ENCODE data around the gene PARP16. TPM values are rescaled to one million over a fixed set of nuclear protein-coding genes. Genes with fewer than 3 reads are reported as not detected.

Gene PARP16
- total RNA-seq, 1 experiment from 2014 or later, result 6.1 TPM

DNA sequence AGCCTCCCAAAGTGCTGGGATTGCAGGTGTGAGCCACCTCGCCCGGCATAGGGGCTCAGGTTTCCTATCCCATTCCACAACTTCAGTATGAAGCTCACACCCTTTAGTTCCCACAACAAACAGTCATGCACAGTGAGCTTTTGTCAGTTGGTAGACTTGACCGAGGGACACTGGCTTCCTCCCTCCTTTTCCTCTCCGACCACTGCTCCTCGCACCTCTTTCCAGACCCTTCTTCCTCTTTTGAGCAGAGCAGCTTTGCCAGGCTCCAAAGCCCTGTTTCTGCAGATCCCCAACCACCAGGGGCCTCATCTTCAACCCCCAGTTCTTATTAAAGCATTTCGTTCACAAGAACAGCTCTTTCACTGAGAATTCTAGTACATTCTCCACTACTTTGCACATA, 62.7 kb downstream of the PARP16 start:
- ChIA-PET CTCF (interaction anchor here (0.8 to 1.3 kb wide), 2 partner anchors 13 to 48 kb away, joined by 3 to 4 read pairs; no protein-coding TSS in a partner anchor), POLR2A (no interaction called here)
- H3K36me3 Mint-ChIP-seq (ENCODE audit: insufficient read depth, unreplicated experiment), result no peaks in the 10 kb centered on the region
- no peaks in the 10 kb centered on the region for H3K9me3 Mint-ChIP-seq (ENCODE audit: unreplicated experiment)
- H3K27ac Mint-ChIP-seq (ENCODE audit: low read depth, unreplicated experiment), result no peak overlapping the region
- no peak overlapping the region for H3K4me3 Mint-ChIP-seq (ENCODE audit: unreplicated experiment)
- no peak for DNase-seq (ENCODE audit: unreplicated experiment)
- intact Hi-C loops (cut with micrococcal nuclease), result no loop called here
- no TSS peak for BruUV-seq (replicated peaks)
- H3K4me1 Mint-ChIP-seq (ENCODE audit: insufficient read depth, unreplicated experiment), result no peaks in the 10 kb centered on the region
- H3K27me3 Mint-ChIP-seq (ENCODE audit: insufficient read depth, unreplicated experiment), result no peaks in the 10 kb centered on the region
- TF ChIP-seq, protein P1, sequence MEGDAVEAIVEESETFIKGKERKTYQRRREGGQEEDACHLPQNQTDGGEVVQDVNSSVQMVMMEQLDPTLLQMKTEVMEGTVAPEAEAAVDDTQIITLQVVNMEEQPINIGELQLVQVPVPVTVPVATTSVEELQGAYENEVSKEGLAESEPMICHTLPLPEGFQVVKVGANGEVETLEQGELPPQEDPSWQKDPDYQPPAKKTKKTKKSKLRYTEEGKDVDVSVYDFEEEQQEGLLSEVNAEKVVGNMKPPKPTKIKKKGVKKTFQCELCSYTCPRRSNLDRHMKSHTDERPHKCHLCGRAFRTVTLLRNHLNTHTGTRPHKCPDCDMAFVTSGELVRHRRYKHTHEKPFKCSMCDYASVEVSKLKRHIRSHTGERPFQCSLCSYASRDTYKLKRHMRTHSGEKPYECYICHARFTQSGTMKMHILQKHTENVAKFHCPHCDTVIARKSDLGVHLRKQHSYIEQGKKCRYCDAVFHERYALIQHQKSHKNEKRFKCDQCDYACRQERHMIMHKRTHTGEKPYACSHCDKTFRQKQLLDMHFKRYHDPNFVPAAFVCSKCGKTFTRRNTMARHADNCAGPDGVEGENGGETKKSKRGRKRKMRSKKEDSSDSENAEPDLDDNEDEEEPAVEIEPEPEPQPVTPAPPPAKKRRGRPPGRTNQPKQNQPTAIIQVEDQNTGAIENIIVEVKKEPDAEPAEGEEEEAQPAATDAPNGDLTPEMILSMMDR (IDR thresholded peaks at IDR 0.05; ENCODE audit: unreplicated experiment), result no peak

DNA sequence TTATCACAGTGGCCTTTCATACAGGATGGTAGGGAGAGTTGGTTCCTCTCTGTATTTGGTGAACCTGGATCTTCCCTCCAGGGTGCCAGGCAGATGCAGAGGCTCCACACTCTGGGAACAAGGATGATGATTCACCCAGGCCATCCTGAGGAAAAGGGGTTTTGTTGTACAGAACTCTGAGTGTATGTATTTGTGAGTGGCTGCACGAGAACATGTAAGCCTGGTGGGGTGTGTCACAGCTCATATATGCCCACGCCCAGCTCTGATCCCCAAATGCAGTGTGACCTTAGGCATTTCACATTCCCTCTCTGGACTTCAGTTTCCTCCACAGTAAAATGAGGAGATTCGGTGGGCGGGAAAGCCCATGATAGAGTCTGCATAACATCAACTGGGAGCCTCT, 63.8 kb downstream of the PARP16 start:
- H3K4me1 Mint-ChIP-seq (ENCODE audit: insufficient read depth, unreplicated experiment), result no peaks in the 10 kb centered on the region
- intact Hi-C loops (cut with micrococcal nuclease), result no loop called here
- DNase-seq (ENCODE audit: unreplicated experiment), result peak; percentile 4

DNA sequence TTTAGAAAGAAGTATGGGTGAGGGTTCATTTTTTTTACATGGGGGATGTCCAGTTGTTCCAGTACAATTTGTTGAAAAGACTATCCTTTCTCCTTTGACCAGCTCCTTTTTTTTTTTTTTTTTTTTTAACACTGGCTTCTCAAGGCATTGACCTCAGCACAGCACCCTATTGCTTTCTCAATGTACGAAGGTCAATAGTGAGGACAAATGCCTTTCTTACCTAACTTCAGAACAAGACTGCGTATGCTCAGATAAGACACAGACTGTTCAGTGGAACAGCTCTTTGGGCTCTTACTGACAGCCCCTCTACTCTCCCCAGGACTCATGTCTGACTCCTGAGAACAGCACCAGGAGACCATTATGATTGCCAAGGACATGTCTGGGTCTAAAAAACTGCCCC, 65.0 kb downstream of the PARP16 start:
- no peak for DNase-seq (ENCODE audit: unreplicated experiment)
- no TSS peak for BruUV-seq (replicated peaks)
- intact Hi-C loops (cut with micrococcal nuclease), result no loop called here
- Mint-ChIP-seq H3K27ac (ENCODE audit: low read depth, unreplicated experiment) (no peak overlapping the region), H3K4me3 (ENCODE audit: unreplicated experiment) (no peak overlapping the region), H3K27me3 (ENCODE audit: insufficient read depth, unreplicated experiment) (no peaks in the 10 kb centered on the region), H3K4me1 (ENCODE audit: insufficient read depth, unreplicated experiment) (no peaks in the 10 kb centered on the region), H3K36me3 (ENCODE audit: insufficient read depth, unreplicated experiment) (no peaks in the 10 kb centered on the region), H3K9me3 (ENCODE audit: unreplicated experiment) (no peaks in the 10 kb centered on the region)
- TF ChIP-seq, protein P1 (IDR thresholded peaks at IDR 0.05; ENCODE audit: unreplicated experiment), result no peak
- ChIA-PET POLR2A (no interaction called here), CTCF (interaction anchor here (0.7 to 1.4 kb wide), 4 partner anchors 24 to 167 kb away, joined by 3 to 6 read pairs (median 4); no protein-coding TSS in a partner anchor)

More for the DNA sequence above, 63.8 kb downstream of the PARP16 start:
- BruUV-seq (replicated peaks), result no TSS peak
- POLR2A ChIA-PET, result no interaction called here
- H3K36me3 Mint-ChIP-seq (ENCODE audit: insufficient read depth, unreplicated experiment), result no peaks in the 10 kb centered on the region
- H3K9me3 Mint-ChIP-seq (ENCODE audit: unreplicated experiment), result no peaks in the 10 kb centered on the region
- TF ChIP-seq, protein P1 (IDR thresholded peaks at IDR 0.05; ENCODE audit: unreplicated experiment), result no peak
- no peaks in the 10 kb centered on the region for H3K27me3 Mint-ChIP-seq (ENCODE audit: insufficient read depth, unreplicated experiment)
- CTCF ChIA-PET, result interaction anchor here (1.1 kb wide), 1 partner anchor 12 kb away, joined by 3 read pairs; the partner anchor contains the start of gene CILP
- H3K27ac Mint-ChIP-seq (ENCODE audit: low read depth, unreplicated experiment), result no peak overlapping the region
- H3K4me3 Mint-ChIP-seq (ENCODE audit: unreplicated experiment), result no peak overlapping the region

DNA sequence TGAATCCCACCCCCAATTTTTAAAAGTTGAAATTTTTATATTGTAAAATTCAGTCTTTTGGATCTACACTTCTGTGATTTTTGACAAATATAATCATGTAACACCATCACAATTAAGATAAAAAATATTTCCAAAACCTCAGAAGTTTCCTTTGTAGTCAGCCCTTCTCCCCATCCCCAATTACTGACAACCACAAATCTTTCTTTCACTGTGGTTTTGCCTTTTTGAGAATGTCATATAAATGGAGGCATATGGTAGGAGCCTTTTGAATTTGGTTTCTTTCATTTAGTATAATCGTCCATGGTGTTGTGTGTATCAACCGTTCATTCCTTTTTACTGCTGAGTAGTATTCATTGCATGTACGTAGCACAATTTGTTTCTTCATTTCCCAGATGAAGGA, 67.5 kb downstream of the PARP16 start:
- Mint-ChIP-seq H3K9me3 (ENCODE audit: unreplicated experiment) (no peaks in the 10 kb centered on the region), H3K27me3 (ENCODE audit: insufficient read depth, unreplicated experiment) (no peaks in the 10 kb centered on the region), H3K27ac (ENCODE audit: low read depth, unreplicated experiment) (no peak overlapping the region), H3K36me3 (ENCODE audit: insufficient read depth, unreplicated experiment) (no peaks in the 10 kb centered on the region), H3K4me1 (ENCODE audit: insufficient read depth, unreplicated experiment) (no peaks in the 10 kb centered on the region), H3K4me3 (ENCODE audit: unreplicated experiment) (no peak overlapping the region)
- CTCF ChIA-PET, result no interaction called here
- TF ChIP-seq, protein P1 (IDR thresholded peaks at IDR 0.05; ENCODE audit: unreplicated experiment), result no peak
- no TSS peak for BruUV-seq (replicated peaks)
- no peak for DNase-seq (ENCODE audit: unreplicated experiment)
- intact Hi-C loops (cut with micrococcal nuclease), result no loop called here
- POLR2A ChIA-PET, result no interaction called here
